ENCODE measurements around the gene PAMR1. TPM values are rescaled to one million over a fixed set of nuclear protein-coding genes. Genes with fewer than 3 reads are reported as not detected.
"Not testable (repeated sequence)": the region's sequence is repeated elsewhere in the genome, so short reads cannot be mapped to it uniquely, and the experiment has no call there.

The PAMR1 gene
- polyA plus RNA-seq, 1 donor from 2014 or later: not detected

DNA sequence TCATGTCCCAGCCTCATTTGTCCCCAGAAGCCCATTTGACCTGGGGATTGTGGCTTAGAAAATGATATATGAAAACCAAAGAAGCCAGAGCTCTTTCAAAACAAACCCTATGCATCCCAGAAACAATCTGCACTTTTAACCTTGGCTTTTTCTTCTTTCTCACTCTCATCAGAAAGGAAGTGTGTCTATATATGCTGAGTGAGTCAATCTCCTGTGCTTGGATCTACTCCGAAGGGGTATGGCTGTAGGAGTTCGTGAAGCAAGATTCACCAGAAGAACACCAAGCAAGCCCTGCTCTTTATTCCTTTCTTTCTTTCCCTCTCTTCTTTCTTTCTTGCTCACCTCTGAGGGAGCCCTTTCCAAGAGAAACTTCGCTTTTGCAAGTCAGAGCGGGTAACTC, 636 bp downstream of the PAMR1 start:
- H3K27ac Mint-ChIP-seq: no peak overlapping the region
- H3K27me3 Mint-ChIP-seq: peaks cover 47% of the 10 kb centered on the region
- peaks cover 0 to 3% (median 0%) of the 10 kb centered on the region in 3 donors for H3K9me3 Mint-ChIP-seq
- H3K4me1 Mint-ChIP-seq: peaks cover 0 to 3% (median 0%) of the 10 kb centered on the region in 3 donors
- H3K36me3 Mint-ChIP-seq: no peaks in the 10 kb centered on the region
- H3K4me3 Mint-ChIP-seq: peak overlapping the region in 1 of 4 donors; percentile 65

DNA sequence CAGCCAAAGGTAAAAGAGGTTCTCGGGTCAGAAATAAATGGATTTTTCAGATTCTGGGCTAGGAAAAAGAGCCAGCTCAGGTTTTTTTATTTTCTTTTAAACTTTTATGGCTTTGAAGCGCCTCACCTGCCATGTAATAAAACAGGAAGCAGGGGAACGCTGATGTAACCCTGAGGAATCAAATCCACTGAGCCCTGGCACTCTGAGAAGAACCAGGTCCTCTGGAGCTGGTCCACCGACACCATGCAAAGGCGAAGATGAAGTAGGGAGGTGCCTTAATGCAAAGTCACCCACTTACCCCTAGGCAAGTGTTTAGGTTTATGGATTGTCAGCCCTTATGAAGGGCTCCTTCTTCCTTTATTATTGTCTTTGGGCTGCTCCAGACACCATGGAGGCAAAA, 1.6 kb downstream of the PAMR1 start:
- H3K9me3 Mint-ChIP-seq: peaks cover 0 to 3% (median 0%) of the 10 kb centered on the region in 3 donors
- H3K27me3 Mint-ChIP-seq: peaks cover 45% of the 10 kb centered on the region
- no peak overlapping the region for H3K4me3 Mint-ChIP-seq
- H3K36me3 Mint-ChIP-seq: peaks cover under 1% of the 10 kb centered on the region
- H3K4me1 Mint-ChIP-seq: peaks cover 0 to 3% (median 0%) of the 10 kb centered on the region in 3 donors
- H3K27ac Mint-ChIP-seq: no peak overlapping the region

DNA sequence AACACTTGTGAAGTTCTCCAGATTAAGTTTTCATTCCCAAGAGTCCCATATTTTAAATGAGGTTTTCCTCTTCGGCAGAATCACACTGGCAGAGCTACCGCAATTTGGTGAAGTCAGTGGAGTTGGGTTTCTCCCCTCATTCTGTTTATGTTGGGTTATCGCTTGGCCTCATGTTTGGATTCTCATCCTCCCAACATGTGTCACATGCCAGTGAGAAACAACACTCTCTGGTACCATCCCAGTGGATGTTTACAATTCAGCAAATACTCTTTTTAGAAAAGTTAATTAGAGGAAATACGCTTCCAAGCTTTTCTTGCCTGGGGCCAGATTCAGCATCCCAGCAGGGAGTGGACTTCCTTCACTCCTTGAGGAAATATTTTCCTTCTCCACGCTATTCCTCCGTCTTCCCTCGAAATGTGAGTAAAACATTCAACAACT, 2.1 kb downstream of the PAMR1 start:
- peaks cover 43% of the 10 kb centered on the region for H3K27me3 Mint-ChIP-seq
- H3K27ac Mint-ChIP-seq: no peak overlapping the region
- H3K9me3 Mint-ChIP-seq: peaks cover 0 to 3% (median 0%) of the 10 kb centered on the region in 3 donors
- no peak overlapping the region for H3K4me3 Mint-ChIP-seq
- peaks cover 3% of the 10 kb centered on the region for H3K36me3 Mint-ChIP-seq
- peaks cover 0 to 3% (median 0%) of the 10 kb centered on the region in 3 donors for H3K4me1 Mint-ChIP-seq

DNA sequence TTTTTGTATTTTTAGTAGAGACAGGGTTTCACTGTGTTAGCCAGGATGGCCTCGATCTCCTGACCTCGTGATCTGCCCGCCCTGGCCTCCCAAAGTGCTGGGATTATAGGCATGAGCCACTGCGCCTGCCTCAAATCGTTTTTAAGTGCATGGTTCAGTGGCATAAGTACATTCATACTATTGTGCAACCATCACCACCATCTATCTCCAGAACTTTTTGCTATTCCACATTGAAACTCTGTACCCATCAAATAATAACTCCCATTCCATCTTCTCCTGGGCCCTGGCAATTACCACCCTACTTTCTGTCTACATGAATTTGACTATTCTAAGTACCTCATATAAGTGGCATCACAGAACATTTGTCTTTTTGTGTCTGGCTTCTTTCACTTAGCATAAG, 3.3 kb downstream of the PAMR1 start:
- not testable (repeated sequence) for H3K36me3 Mint-ChIP-seq, H3K9me3 Mint-ChIP-seq, H3K4me3 Mint-ChIP-seq, H3K27ac Mint-ChIP-seq, H3K4me1 Mint-ChIP-seq
- peaks cover 37% of the 10 kb centered on the region for H3K27me3 Mint-ChIP-seq

DNA sequence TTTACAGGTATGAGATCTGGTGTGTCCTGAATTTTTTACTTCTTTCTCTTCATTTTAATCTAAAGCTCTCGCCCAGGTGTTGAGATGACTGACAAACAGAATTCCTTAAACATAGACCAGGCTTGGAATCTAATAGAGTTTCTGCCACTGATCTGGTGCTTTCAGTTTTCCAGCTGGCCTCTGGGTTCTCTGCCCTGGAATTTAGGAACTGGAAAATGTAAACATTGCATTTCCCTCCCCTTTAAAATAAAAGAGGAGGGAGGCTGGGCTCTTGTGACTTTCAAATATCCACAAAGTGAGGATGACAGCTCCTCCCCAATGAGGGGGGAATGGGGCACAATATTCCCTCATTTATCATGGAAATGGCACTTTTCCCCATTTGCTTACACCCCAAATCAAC, 5.0 kb downstream of the PAMR1 start:
- H3K9me3 Mint-ChIP-seq: peaks cover 0 to 1% (median 0%) of the 10 kb centered on the region in 3 donors
- no peak overlapping the region for H3K4me3 Mint-ChIP-seq
- H3K36me3 Mint-ChIP-seq: peaks cover 3% of the 10 kb centered on the region
- no peaks in the 10 kb centered on the region for H3K4me1 Mint-ChIP-seq
- peaks cover 28% of the 10 kb centered on the region for H3K27me3 Mint-ChIP-seq
- H3K27ac Mint-ChIP-seq: no peak overlapping the region

DNA sequence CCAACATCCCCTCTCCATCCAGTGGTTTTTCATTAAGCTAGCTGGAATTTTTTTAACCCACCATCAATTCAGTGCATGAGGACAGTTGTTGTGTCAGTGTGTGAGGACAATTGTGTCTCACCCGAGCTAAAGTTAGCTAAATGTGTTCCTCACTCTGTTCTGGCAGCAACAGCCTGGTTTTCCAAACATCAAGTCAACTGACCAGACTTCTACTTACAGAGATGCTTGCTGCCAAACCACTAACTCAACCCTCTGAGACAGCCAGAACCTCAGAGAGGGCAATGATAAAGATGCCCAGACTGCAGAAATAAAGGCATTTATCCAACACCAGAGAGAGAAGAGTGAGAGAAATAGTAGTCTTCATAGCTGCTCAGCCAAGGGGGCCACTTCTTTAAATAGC, 6.7 kb downstream of the PAMR1 start:
- no peak overlapping the region for H3K4me3 Mint-ChIP-seq
- H3K9me3 Mint-ChIP-seq: peaks cover 0 to 1% (median 0%) of the 10 kb centered on the region in 3 donors
- H3K27ac Mint-ChIP-seq: no peak overlapping the region
- H3K27me3 Mint-ChIP-seq: peaks cover 16% of the 10 kb centered on the region
- peaks cover 3% of the 10 kb centered on the region for H3K36me3 Mint-ChIP-seq
- H3K4me1 Mint-ChIP-seq: no peaks in the 10 kb centered on the region

DNA sequence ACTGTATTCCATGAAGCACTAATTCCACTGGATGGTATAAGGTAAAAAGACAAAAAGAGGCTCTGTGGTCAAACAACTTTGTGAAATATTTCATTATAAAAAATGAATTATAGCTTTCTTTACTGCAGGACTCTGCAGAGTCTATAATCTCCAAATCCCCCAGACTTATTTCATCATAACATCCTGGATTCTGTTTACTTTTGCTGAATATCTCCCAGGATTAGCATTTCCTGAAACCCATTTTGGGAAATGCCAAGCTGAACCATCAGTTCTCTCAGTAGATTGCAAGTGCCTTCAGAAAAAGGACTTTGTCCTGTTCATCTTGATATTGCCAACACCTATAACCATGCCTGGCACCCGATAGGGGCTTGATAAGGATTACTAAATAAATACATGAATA, 7.9 kb downstream of the PAMR1 start:
- Mint-ChIP-seq H3K27me3 (peaks cover 22% of the 10 kb centered on the region), H3K36me3 (peaks cover 3% of the 10 kb centered on the region), H3K9me3 (peaks cover 0 to 1% (median 0%) of the 10 kb centered on the region in 3 donors), H3K27ac (no peak overlapping the region), H3K4me1 (no peaks in the 10 kb centered on the region), H3K4me3 (no peak overlapping the region)

DNA sequence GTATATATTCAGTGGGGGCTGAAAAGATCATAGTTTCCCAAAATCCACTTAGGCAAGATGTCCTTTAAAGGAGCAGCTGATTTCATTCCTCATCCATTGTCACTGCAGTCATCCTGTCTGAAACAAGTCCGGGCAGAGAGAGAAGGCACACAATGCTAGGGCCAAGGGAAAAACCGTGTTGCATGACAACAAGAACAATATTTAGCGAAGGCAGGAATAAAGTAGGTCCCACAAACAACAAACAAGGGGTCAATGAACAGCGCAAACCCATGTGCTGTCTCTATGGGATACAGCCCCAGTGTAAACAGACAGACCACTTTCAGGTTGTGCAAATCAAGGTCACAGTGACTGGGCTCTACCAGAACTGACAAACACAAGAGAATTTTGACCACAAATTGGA, 9.0 kb downstream of the PAMR1 start:
- peaks cover 3% of the 10 kb centered on the region for H3K36me3 Mint-ChIP-seq
- H3K9me3 Mint-ChIP-seq: no peaks in the 10 kb centered on the region
- no peak overlapping the region for H3K27ac Mint-ChIP-seq
- H3K4me3 Mint-ChIP-seq: peak overlapping the region in 1 of 4 donors; percentile 6
- H3K27me3 Mint-ChIP-seq: peaks cover 20% of the 10 kb centered on the region
- H3K4me1 Mint-ChIP-seq: no peaks in the 10 kb centered on the region

DNA sequence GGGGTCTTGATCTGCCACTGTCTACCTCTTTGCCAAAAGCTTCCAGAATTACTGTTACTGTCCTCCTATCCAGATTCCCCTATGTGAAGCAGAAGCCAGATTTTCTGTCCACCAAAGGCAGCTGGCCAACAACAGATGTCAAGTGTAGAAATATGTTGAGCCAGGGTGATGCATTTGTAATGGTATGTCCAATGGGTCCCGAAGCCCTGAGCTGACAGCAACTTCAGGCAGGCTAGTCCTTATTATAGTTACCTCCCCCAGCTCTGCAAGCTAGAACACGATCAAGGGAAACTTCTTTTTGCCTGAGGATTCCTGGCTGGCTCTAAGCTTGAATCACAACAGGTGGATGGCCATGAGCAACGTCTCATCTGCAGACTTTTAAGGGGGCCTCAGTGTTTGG, 10.2 kb downstream of the PAMR1 start:
- H3K36me3 Mint-ChIP-seq: peaks cover 3% of the 10 kb centered on the region
- peaks cover 22% of the 10 kb centered on the region for H3K27me3 Mint-ChIP-seq
- H3K9me3 Mint-ChIP-seq: no peaks in the 10 kb centered on the region
- no peak overlapping the region for H3K4me3 Mint-ChIP-seq
- H3K27ac Mint-ChIP-seq: no peak overlapping the region
- H3K4me1 Mint-ChIP-seq: no peaks in the 10 kb centered on the region

DNA sequence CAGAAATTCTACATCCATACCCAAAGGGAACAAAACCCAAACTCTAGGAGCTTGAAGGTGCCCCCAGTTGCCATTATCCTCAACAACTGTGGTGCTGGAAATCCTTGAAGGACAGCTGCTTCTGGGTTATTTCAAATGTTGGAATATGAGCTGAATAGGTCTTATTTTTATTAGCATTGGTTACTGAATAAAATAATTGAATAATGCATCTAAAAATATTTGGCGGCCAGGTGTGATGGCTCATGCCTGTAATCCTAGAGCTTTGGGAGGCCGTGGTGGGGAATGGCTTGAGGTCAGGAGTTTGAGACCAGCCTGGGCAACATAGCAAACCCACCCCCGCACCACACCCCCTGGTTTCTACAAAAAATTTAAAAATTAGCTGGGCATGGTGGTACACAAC, 10.9 kb downstream of the PAMR1 start:
- Mint-ChIP-seq H3K9me3 (no peaks in the 10 kb centered on the region), H3K27ac (no peak overlapping the region), H3K4me3 (no peak overlapping the region), H3K36me3 (peaks cover 3% of the 10 kb centered on the region), H3K27me3 (peaks cover 24% of the 10 kb centered on the region), H3K4me1 (no peaks in the 10 kb centered on the region)

DNA sequence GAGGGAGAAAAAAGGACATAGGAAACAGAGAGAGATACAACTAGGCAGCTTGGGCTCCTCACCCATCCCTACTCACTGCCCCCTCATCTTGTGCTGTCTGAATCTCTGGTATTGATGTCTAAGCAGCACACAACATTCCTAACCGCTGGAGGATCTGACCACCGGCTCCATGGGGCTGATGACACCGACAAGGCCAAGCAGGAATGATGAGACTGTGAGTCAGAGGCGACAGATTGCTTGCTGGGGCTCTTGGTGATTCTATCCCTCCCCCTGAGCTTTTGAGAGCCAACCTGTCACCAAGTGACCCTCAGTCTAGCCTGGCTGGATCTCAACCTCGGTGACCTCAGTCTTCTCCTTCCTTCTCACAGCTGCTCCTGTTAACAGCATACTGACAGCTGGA, 13.8 kb downstream of the PAMR1 start:
- H3K27ac Mint-ChIP-seq: no peak overlapping the region
- peaks cover 26% of the 10 kb centered on the region for H3K27me3 Mint-ChIP-seq
- no peaks in the 10 kb centered on the region for H3K36me3 Mint-ChIP-seq
- H3K9me3 Mint-ChIP-seq: peaks cover 2 to 13% (median 8%) of the 10 kb centered on the region in 3 donors
- no peak overlapping the region for H3K4me3 Mint-ChIP-seq
- H3K4me1 Mint-ChIP-seq: no peaks in the 10 kb centered on the region

DNA sequence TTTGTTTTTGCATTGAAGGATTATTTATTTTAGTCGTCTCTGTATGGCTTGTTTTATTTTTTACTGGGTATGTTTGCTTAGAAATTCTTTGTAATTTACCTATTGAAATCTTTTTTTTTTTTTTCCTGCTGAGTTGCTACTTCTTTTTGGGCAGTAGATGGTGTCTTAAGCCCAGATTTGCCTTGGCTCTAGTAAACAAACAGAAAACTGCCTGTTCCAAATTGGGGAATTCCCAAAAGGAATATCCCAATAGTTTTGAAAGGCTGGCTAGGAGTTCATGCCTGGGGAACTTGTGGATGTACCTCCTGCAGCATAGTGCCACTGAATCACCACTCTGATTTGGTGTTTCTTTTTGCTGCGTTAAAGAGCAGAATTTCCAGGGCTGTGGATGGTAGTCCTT, 17.7 kb downstream of the PAMR1 start:
- H3K27me3 Mint-ChIP-seq: peaks cover 17% of the 10 kb centered on the region
- no peaks in the 10 kb centered on the region for H3K4me1 Mint-ChIP-seq
- peaks cover 13 to 20% (median 15%) of the 10 kb centered on the region in 3 donors for H3K9me3 Mint-ChIP-seq
- peaks cover 3% of the 10 kb centered on the region for H3K36me3 Mint-ChIP-seq
- no peak overlapping the region for H3K4me3 Mint-ChIP-seq
- H3K27ac Mint-ChIP-seq: no peak overlapping the region

DNA sequence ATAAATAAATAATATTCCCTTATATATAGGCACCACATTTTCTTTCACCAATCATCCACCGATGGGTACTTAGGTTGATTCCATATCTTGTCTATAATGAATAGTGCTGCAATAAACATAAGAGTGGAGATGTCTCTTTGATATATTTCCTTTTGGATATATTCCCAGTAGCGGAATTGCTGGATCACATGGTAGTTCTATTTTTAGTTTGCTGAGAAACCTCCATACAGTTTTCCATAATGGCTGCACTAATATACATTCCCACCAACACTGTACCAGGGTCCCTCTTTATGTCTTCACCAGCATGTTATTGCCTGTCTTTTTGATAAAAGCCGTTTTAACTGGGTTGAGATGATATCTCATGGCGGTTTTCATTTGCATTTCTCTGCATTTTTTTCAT, 23.6 kb downstream of the PAMR1 start:
- H3K27me3 Mint-ChIP-seq: peaks cover 2% of the 10 kb centered on the region
- peaks cover 8 to 11% (median 8%) of the 10 kb centered on the region in 3 donors for H3K9me3 Mint-ChIP-seq
- H3K4me3 Mint-ChIP-seq: no peak overlapping the region
- no peak overlapping the region for H3K27ac Mint-ChIP-seq
- H3K36me3 Mint-ChIP-seq: peaks cover 7% of the 10 kb centered on the region
- H3K4me1 Mint-ChIP-seq: peaks cover 0 to 1% (median 0%) of the 10 kb centered on the region in 3 donors

DNA sequence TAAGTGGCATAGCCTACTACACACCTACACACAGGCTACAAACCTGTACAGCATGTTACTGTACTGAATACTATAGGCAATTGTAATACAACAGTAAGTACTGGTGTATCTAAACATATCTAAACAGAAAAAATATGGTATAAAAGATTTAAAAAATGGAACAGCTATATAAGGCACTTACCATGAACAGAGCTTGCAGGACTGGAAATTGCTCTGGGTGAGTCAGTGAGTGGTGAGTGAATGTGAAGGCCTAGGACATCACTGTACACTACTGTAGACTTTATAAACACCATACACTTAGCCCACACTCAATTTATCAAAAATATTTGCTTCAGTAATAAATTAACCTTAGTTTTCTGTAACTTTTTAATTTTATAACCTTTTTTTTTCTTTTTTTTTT, 24.7 kb downstream of the PAMR1 start:
- Mint-ChIP-seq H3K4me1 (peaks cover 0 to 1% (median 0%) of the 10 kb centered on the region in 3 donors), H3K36me3 (peaks cover 7% of the 10 kb centered on the region), H3K4me3 (no peak overlapping the region), H3K27me3 (no peaks in the 10 kb centered on the region), H3K27ac (no peak overlapping the region), H3K9me3 (peaks cover 4 to 8% (median 5%) of the 10 kb centered on the region in 3 donors)

DNA sequence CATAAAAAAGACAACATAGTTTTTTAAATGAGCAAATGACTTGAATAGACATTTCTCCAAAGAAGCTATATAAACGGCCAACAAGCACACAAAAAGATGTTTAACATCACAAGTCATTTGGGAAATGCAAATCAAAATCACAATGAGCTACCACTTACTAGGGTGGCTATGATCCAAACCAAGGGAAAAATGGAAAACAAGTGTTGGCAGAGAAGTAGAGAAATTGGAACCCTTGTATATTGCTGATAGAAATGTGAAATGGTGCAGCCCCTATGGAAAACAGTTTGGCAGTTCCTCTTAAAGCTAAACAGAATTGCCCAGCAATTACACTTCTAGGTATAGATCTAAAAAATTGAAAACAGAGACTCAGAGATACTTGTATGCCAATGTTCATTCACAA, 29.0 kb downstream of the PAMR1 start:
- H3K9me3 Mint-ChIP-seq: no peaks in the 10 kb centered on the region
- H3K36me3 Mint-ChIP-seq: no peaks in the 10 kb centered on the region
- H3K4me1 Mint-ChIP-seq: peaks cover 0 to 1% (median 0%) of the 10 kb centered on the region in 3 donors
- no peak overlapping the region for H3K27ac Mint-ChIP-seq
- no peak overlapping the region for H3K4me3 Mint-ChIP-seq
- H3K27me3 Mint-ChIP-seq: peaks cover 4% of the 10 kb centered on the region

DNA sequence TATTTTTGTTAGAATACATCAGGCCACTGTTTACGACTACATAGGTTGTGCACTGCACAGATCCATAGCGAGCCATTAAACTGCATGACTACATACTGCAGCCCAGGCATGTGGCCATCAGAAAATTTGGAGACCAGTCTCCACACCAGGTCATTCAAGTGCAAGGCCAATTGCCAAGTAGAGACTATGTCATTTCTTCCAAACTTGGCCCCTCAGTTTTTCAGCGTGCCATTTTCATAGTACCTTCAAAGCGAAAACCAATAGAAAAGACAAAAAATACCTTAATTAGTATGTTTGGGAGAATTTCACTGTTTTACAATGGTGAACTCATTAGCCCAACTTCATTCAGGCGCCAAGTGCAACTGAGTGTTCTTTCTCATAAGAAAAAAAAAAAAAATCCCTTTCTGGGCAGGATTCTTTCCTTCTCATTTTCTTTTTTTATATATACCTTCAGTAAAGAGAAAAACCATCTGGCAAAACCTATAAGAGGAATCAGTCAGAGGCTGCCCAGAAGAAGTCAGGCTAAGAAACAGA, 30.4 kb downstream of the PAMR1 start:
- Mint-ChIP-seq H3K36me3 (no peaks in the 10 kb centered on the region), H3K4me3 (no peak overlapping the region), H3K4me1 (peaks cover 0 to 1% (median 0%) of the 10 kb centered on the region in 3 donors), H3K27me3 (peaks cover 6% of the 10 kb centered on the region), H3K27ac (peak overlapping the region in 1 of 3 donors; percentile 3), H3K9me3 (no peaks in the 10 kb centered on the region)
